Parathyroid adenoma (tissue), 2 donors: ENCODE data around the gene USO1.

ENCODE experiments used
- H2AFZ ChIP-seq: fragments of 300-600 bp; sonication (generic); one replicate; pipeline ENCODE4 v1.7.0; 2017; ENCODE audit warnings: antibody characterized with exemption, mild to moderate bottlenecking
- H3K27ac ChIP-seq: fragments of 300-600 bp; sonication (generic); one replicate; pipeline ENCODE4 v1.7.0; 2017
- H3K27me3 ChIP-seq: fragments of 300-600 bp; sonication (generic); one replicate; pipeline ENCODE4 v1.7.0; 2017; ENCODE audit warnings: low read length; ENCODE audit not compliant: control insufficient read depth, insufficient read depth
- H3K36me3 ChIP-seq: fragments of 300-600 bp; sonication (generic); one replicate; pipeline ENCODE4 v1.7.0; 2017; ENCODE audit warnings: low read length; ENCODE audit not compliant: control insufficient read depth, insufficient read depth
- H3K4me1 ChIP-seq: fragments of 300-600 bp; sonication (generic); one replicate; pipeline ENCODE4 v1.7.0; 2017; ENCODE audit warnings: control low read depth
- H3K4me2 ChIP-seq: fragments of 300-600 bp; sonication (generic); one replicate; pipeline ENCODE4 v1.7.0; 2017; ENCODE audit warnings: low read length
- H3K4me3 ChIP-seq: fragments of 300-600 bp; sonication (generic); one replicate; pipeline ENCODE4 v1.7.0; 2017; ENCODE audit warnings: low read depth, low read length
- H3K79me2 ChIP-seq: fragments of 300-600 bp; sonication (generic); one replicate; pipeline ENCODE4 v1.7.0; 2017; ENCODE audit warnings: control low read depth
- H3K9ac ChIP-seq: fragments of 300-600 bp; sonication (generic); one replicate; pipeline ENCODE4 v1.7.0; 2017; ENCODE audit warnings: mild to moderate bottlenecking
- H3K9me3 ChIP-seq: fragments of 300-600 bp; sonication (generic); one replicate; pipeline ENCODE4 v1.7.0; 2017; ENCODE audit warnings: low read length; ENCODE audit not compliant: control insufficient read depth
- CTCF ChIP-seq: fragments of 300-600 bp; sonication (generic); IDR thresholded peaks from one replicate; pipeline ENCODE4 v1.7.0; 2017; ENCODE audit warnings: antibody characterized with exemption, mild to moderate bottlenecking
- donor health status: primary hyperparathyroidism.

Gene USO1

GRCh38 chr4:75702919-75703411 is 21.4 kb upstream of the USO1 start:
- no peak overlapping the region for H3K4me3 ChIP-seq
- H2AFZ ChIP-seq, result no peak overlapping the region
- H3K4me1 ChIP-seq, result no peaks in the 10 kb centered on the region
- TF ChIP-seq CTCF, result no peak
- no peaks in the 10 kb centered on the region for H3K36me3 ChIP-seq
- no peak overlapping the region for H3K9ac ChIP-seq
- H3K4me2 ChIP-seq, result no peak overlapping the region
- H3K27ac ChIP-seq, result no peak overlapping the region
- H3K27me3 ChIP-seq, result no peaks in the 10 kb centered on the region
- H3K9me3 ChIP-seq, result no peaks in the 10 kb centered on the region
- peaks cover under 1% of the 10 kb centered on the region for H3K79me2 ChIP-seq

GRCh38 chr4:75705198-75705977 is 19.0 kb upstream of the USO1 start:
- no peak overlapping the region for H3K27ac ChIP-seq
- no peak for TF ChIP-seq CTCF

GRCh38 chr4:75708218-75708691 is 16.1 kb upstream of the USO1 start:
- no peaks in the 10 kb centered on the region for H3K36me3 ChIP-seq
- no peak overlapping the region for H3K9ac ChIP-seq
- no peak for TF ChIP-seq CTCF

More at GRCh38 chr4:75705198-75705977, 19.0 kb upstream of the USO1 start:
- Histone ChIP-seq H3K9me3 (no peaks in the 10 kb centered on the region), H3K79me2 (peaks cover 4% of the 10 kb centered on the region), H3K4me1 (no peaks in the 10 kb centered on the region), H3K9ac (no peak overlapping the region), H2AFZ (no peak overlapping the region), H3K4me3 (no peak overlapping the region), H3K27me3 (no peaks in the 10 kb centered on the region), H3K36me3 (no peaks in the 10 kb centered on the region), H3K4me2 (no peak overlapping the region)

GRCh38 chr4:75710246-75710645 is 14.1 kb upstream of the USO1 start:
- Histone ChIP-seq H3K9me3 (no peaks in the 10 kb centered on the region), H3K79me2 (peaks cover 4% of the 10 kb centered on the region), H3K9ac (no peak overlapping the region), H3K4me3 (no peak overlapping the region), H3K36me3 (no peaks in the 10 kb centered on the region), H3K4me1 (peaks cover 4% of the 10 kb centered on the region), H3K27ac (no peak overlapping the region), H3K4me2 (no peak overlapping the region), H2AFZ (no peak overlapping the region), H3K27me3 (no peaks in the 10 kb centered on the region)
- TF ChIP-seq CTCF, result no peak

More at GRCh38 chr4:75708218-75708691, 16.1 kb upstream of the USO1 start:
- H3K27ac ChIP-seq, result no peak overlapping the region
- peaks cover 4% of the 10 kb centered on the region for H3K79me2 ChIP-seq
- H3K4me2 ChIP-seq, result no peak overlapping the region
- no peaks in the 10 kb centered on the region for H3K9me3 ChIP-seq
- H3K4me3 ChIP-seq, result no peak overlapping the region
- H3K27me3 ChIP-seq, result no peaks in the 10 kb centered on the region
- no peaks in the 10 kb centered on the region for H3K4me1 ChIP-seq
- H2AFZ ChIP-seq, result no peak overlapping the region
